ENCODE measurements around the gene KCNAB3. TPM values are rescaled to one million over a fixed set of nuclear protein-coding genes. Genes with fewer than 3 reads are reported as not detected.

Gene KCNAB3
- total and polyA plus RNA-seq, 2 donors (not counting 3 experiments of a cell fraction or from before 2014, with no cell fraction given), result 1.3 to 2.4 TPM

- no peaks in the 10 kb centered on the region for H3K36me3 ChIP-seq (ENCODE audit: control insufficient read depth in 2 of 2, extremely low read depth in 1 of 2, insufficient read depth in 2 of 2, low read length in 2 of 2)
- dilution Hi-C loops (cut with MboI; ENCODE audit: extremely low pct_ligation_motif_present, low sequenced_read_pairs) (no loop called here), intact Hi-C loops (cut with micrococcal nuclease) (no loop called here)
- H4K20me1 ChIP-seq (replicated peaks; ENCODE audit: control insufficient read depth, extremely low read depth, insufficient read depth, low read length), result no peaks in the 10 kb centered on the region
- ChIA-PET POLR2A (no interaction called here), CTCF (interaction anchor here (1.3 to 3.4 kb wide), 7 partner anchors 11 to 70 kb away, joined by 3 to 25 read pairs (median 5); partner anchors contain the start of genes CNTROB and TRAPPC1)
- no peak overlapping the region for H3K4me2 ChIP-seq (ENCODE audit: insufficient read depth, low read length)
- H2AFZ ChIP-seq (ENCODE audit: low read depth, low read length), result no peak overlapping the region
- no peak for FAIRE-seq
- peaks cover 0 to 2% of the 10 kb centered on the region in 2 experiments for H3K27me3 ChIP-seq (ENCODE audit: control insufficient read depth in 2 of 2, insufficient read depth in 2 of 2, low read length in 2 of 2)
- no peak overlapping the region for H3K4me3 ChIP-seq (replicated peaks in 1 of 3; ENCODE audit: insufficient read depth in 1 of 3, low read depth in 1 of 3, low read length in 3 of 3)
- no peak overlapping the region for H3K27ac ChIP-seq (ENCODE audit: insufficient read depth, low read depth, low read length)
- peaks cover 6% of the 10 kb centered on the region for H3K9me3 ChIP-seq (replicated peaks; ENCODE audit: control insufficient read depth, insufficient read depth, low read length)
- no peaks in the 10 kb centered on the region for H3K9me1 ChIP-seq (replicated peaks; ENCODE audit: control insufficient read depth, extremely low read depth, insufficient read depth, low read length)
- TF ChIP-seq GATA2 (IDR thresholded peaks at IDR 0.05; ENCODE audit: insufficient read depth, insufficient read length, low read depth, low read length) (no peak), FOS (IDR thresholded peaks at IDR 0.05; ENCODE audit: borderline replicate concordance, insufficient read depth, low read length) (no peak), EZH2 (IDR thresholded peaks at IDR 0.05; ENCODE audit: borderline replicate concordance, low read depth, low read length, severe bottlenecking) (no peak), MYC (IDR thresholded peaks at IDR 0.05; ENCODE audit: low read depth, low read length) (no peak), POLR2A (IDR thresholded peaks at IDR 0.05; ENCODE audit: low read depth, low read length) (no peak), CTCF (IDR thresholded peaks at IDR 0.05; ENCODE audit: extremely low read depth in 1 of 2, insufficient read depth in 1 of 2, low read depth in 1 of 2, low read length in 2 of 2) (no peak), POLR2AphosphoS5 (IDR thresholded peaks at IDR 0.05; ENCODE audit: insufficient read depth, low read depth, low read length) (no peak), JUN (IDR thresholded peaks at IDR 0.05; ENCODE audit: borderline replicate concordance, insufficient read depth, insufficient read length, low read depth) (no peak), MAX (IDR thresholded peaks at IDR 0.05; ENCODE audit: insufficient read depth, insufficient read length) (no peak)
- BruUV-seq (replicated peaks), result no TSS peak
- H3K9ac ChIP-seq (replicated peaks; ENCODE audit: extremely low read depth, insufficient read depth, low read length), result no peak overlapping the region
- H3K79me2 ChIP-seq (ENCODE audit: control insufficient read depth, insufficient read depth, low read length), result no peaks in the 10 kb centered on the region
- H3K4me1 ChIP-seq (ENCODE audit: control insufficient read depth, extremely low read depth, insufficient read depth, low read length), result no peaks in the 10 kb centered on the region
- no peak for DNase-seq (ENCODE audit: low read depth, low spot score)
Measured at GRCh38 chr17:7971651-7972050, 42.0 kb upstream of the KCNAB3 start.
